ENCODE data around the gene ALDH3A1. TPM values are rescaled to one million over a fixed set of nuclear protein-coding genes. Genes with fewer than 3 reads are reported as not detected.

ALDH3A1 gene
- polyA plus RNA-seq, 3 donors, result not detected

- no peak for DNase-seq
- no peak overlapping the region for H2AFZ ChIP-seq (ENCODE audit: insufficient read depth, low read depth, low read length, poor library complexity, severe bottlenecking)
- intact Hi-C loops (cut with micrococcal nuclease), result no loop called here
- 97% methylated on average over 24 of the region's 26 CpGs for WGBS (ENCODE audit: insufficient coverage)
- H3K27ac ChIP-seq (ENCODE audit: low read depth in 1 of 2, low read length in 2 of 2), result no peak overlapping the region
- peaks cover 0 to 1% (median 0%) of the 10 kb centered on the region in 7 donors for H3K9me3 Mint-ChIP-seq
- H3K9me3 ChIP-seq (replicated peaks in 1 of 2; ENCODE audit: control insufficient read depth in 1 of 2, insufficient read depth in 1 of 2, low read length in 2 of 2), result no peaks in the 10 kb centered on the region
- H3K9ac ChIP-seq (ENCODE audit: insufficient read depth, low read length, poor library complexity, severe bottlenecking), result no peak overlapping the region
- H3K79me2 ChIP-seq (ENCODE audit: insufficient read depth, low read length), result no peaks in the 10 kb centered on the region
- H3K27ac Mint-ChIP-seq, result no peak overlapping the region
- no peak overlapping the region for H3K4me3 Mint-ChIP-seq
- peaks cover 3% of the 10 kb centered on the region for H3K4me1 Mint-ChIP-seq
- H3K36me3 Mint-ChIP-seq, result no peaks in the 10 kb centered on the region
- H3K4me1 ChIP-seq (ENCODE audit: control insufficient read depth in 1 of 2, insufficient read depth in 2 of 2, low read length in 2 of 2), result peaks cover 0 to 2% of the 10 kb centered on the region in 2 donors
- no peaks in the 10 kb centered on the region for H3K36me3 ChIP-seq (replicated peaks in 1 of 2; ENCODE audit: control insufficient read depth in 1 of 2, insufficient read depth in 2 of 2, low read length in 2 of 2)
- no peaks in the 10 kb centered on the region for H4K20me1 ChIP-seq (ENCODE audit: insufficient read depth, low read length)
- no peak for TF ChIP-seq CTCF (IDR thresholded peaks at IDR 0.05)
- no peak overlapping the region for H3K4me3 ChIP-seq (replicated peaks in 1 of 3; ENCODE audit: low read depth in 2 of 3, low read length in 3 of 3)
- no peaks in the 10 kb centered on the region for H3K27me3 ChIP-seq (ENCODE audit: control insufficient read depth in 2 of 2, insufficient read depth in 2 of 2, low read length in 2 of 2)
- peaks cover 2 to 9% (median 3%) of the 10 kb centered on the region in 3 donors for H3K27me3 Mint-ChIP-seq (ENCODE audit: low read depth in 3 of 3)
- no peak overlapping the region for H3K4me2 ChIP-seq (replicated peaks; ENCODE audit: extremely low read depth, low read length, poor library complexity, severe bottlenecking)
These were observed 8.6 kb downstream of the ALDH3A1 start for GRCh38 chr17:19739241-19740201.

- no peaks in the 10 kb centered on the region for H3K9me3 ChIP-seq (replicated peaks in 1 of 2; ENCODE audit: control insufficient read depth in 1 of 2, insufficient read depth in 1 of 2, low read length in 2 of 2)
- H3K79me2 ChIP-seq (ENCODE audit: insufficient read depth, low read length), result no peaks in the 10 kb centered on the region
- DNase-seq, result no peak
- no peak overlapping the region for H3K9ac ChIP-seq (ENCODE audit: insufficient read depth, low read length, poor library complexity, severe bottlenecking)
- no peak overlapping the region for H3K27ac Mint-ChIP-seq
- no peaks in the 10 kb centered on the region for H3K27me3 ChIP-seq (ENCODE audit: control insufficient read depth in 2 of 2, insufficient read depth in 2 of 2, low read length in 2 of 2)
- H3K36me3 ChIP-seq (replicated peaks in 1 of 2; ENCODE audit: control insufficient read depth in 1 of 2, insufficient read depth in 2 of 2, low read length in 2 of 2), result no peaks in the 10 kb centered on the region
- no peak overlapping the region for H3K4me2 ChIP-seq (replicated peaks; ENCODE audit: extremely low read depth, low read length, poor library complexity, severe bottlenecking)
- H4K20me1 ChIP-seq (ENCODE audit: insufficient read depth, low read length), result no peaks in the 10 kb centered on the region
- no peaks in the 10 kb centered on the region for H3K4me1 Mint-ChIP-seq
- intact Hi-C loops (cut with micrococcal nuclease), result no loop called here
- peaks cover 0 to 1% (median 0%) of the 10 kb centered on the region in 7 donors for H3K9me3 Mint-ChIP-seq
- no peak overlapping the region for H3K4me3 Mint-ChIP-seq
- H3K27me3 Mint-ChIP-seq (ENCODE audit: low read depth in 3 of 3), result peaks cover 2 to 7% (median 2%) of the 10 kb centered on the region in 3 donors
- 98% methylated on average over 8 of the region's 9 CpGs for WGBS (ENCODE audit: insufficient coverage)
- H3K4me3 ChIP-seq (replicated peaks in 1 of 3; ENCODE audit: low read depth in 2 of 3, low read length in 3 of 3), result no peak overlapping the region
- no peaks in the 10 kb centered on the region for H3K36me3 Mint-ChIP-seq
- no peak overlapping the region for H3K27ac ChIP-seq (ENCODE audit: low read depth in 1 of 2, low read length in 2 of 2)
- H2AFZ ChIP-seq (ENCODE audit: insufficient read depth, low read depth, low read length, poor library complexity, severe bottlenecking), result no peak overlapping the region
- H3K4me1 ChIP-seq (ENCODE audit: control insufficient read depth in 1 of 2, insufficient read depth in 2 of 2, low read length in 2 of 2), result no peaks in the 10 kb centered on the region
- TF ChIP-seq CTCF (IDR thresholded peaks at IDR 0.05), result no peak
These were observed 9.3 kb downstream of the ALDH3A1 start for GRCh38 chr17:19738757-19739156.
